BJ (cell line): ENCODE results near the gene ATP1A1. TPM values are rescaled to one million over a fixed set of nuclear protein-coding genes. Genes with fewer than 3 reads are reported as not detected.

Source experiments
- CTCF ChIA-PET: fragments of 350-600 bp; formaldehyde crosslinking; extraction: SDS; loops from one replicate; lab custom pipeline; 2021; ENCODE audit warnings: antibody characterized with exemption, inconsistent platforms; lab: Yijun Ruan, JAX
- POLR2A ChIA-PET: fragments of 300-600 bp; sonication (Branson Sonifier 250); formaldehyde crosslinking; extraction: SDS; loops from one replicate; lab custom pipeline; 2021; ENCODE audit warnings: antibody characterized with exemption; lab: Charles Lee
- DNase-seq: peaks from one replicate; pipeline ENCODE4 v3.0.0-alpha.2; 2011; ENCODE audit warnings: low read depth
- H3K27me3 ChIP-seq: 2 replicates; pipeline ENCODE4 v1.6.0; 2011; ENCODE audit warnings: low read length; ENCODE audit not compliant: control insufficient read depth, insufficient read depth
- H3K36me3 ChIP-seq: 2 replicates; pipeline ENCODE4 v1.5.1; 2011; ENCODE audit warnings: low read length; ENCODE audit not compliant: control insufficient read depth, insufficient read depth
- H3K4me3 ChIP-seq: 2 replicates; pipeline ENCODE4 v1.5.1; 2011; ENCODE audit warnings: low read depth, mild to moderate bottlenecking, control low read depth, low read length
- polyA plus RNA-seq: library from polyadenylated mRNA; depleted of rRNA; stranded (reverse); fragments of >200 nt; gene quantifications from 2 replicates; pipeline ENCODE4 v1.2.3, GENCODE V29; 2011
- TF ChIP-seq, protein P1 (sequence below): IDR thresholded peaks from 2 replicates; pipeline ENCODE4 v1.5.1; 2011; ENCODE audit warnings: low read depth, mild to moderate bottlenecking, control low read depth, inconsistent platforms, low read length, moderate library complexity; ENCODE audit not compliant: insufficient read depth

Gene ATP1A1
- polyA plus RNA-seq, 1 experiment, result 392 TPM

DNA sequence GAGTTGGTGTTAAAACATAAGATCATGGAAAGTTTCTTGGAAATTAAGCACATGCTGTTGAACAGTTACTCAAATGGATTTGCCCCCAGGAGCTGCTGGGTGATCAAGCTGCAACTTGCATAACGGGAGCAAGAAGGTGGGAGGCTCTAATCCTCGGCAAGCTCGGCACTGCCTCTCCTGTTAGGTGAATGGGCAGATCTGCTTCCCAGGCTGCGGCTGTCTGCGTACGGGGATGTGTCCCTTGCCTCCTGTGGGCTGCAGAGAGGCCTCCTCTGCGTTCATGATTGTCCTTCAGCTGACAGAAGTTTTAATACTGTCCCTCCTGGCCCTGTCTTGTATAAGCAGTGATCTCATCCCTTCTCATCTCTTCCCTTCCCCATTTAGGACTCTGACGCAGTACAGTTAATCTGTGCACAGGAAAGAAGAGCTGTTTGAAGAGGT, 36.7 kb downstream of the ATP1A1 start:
- TF ChIP-seq, protein P1, sequence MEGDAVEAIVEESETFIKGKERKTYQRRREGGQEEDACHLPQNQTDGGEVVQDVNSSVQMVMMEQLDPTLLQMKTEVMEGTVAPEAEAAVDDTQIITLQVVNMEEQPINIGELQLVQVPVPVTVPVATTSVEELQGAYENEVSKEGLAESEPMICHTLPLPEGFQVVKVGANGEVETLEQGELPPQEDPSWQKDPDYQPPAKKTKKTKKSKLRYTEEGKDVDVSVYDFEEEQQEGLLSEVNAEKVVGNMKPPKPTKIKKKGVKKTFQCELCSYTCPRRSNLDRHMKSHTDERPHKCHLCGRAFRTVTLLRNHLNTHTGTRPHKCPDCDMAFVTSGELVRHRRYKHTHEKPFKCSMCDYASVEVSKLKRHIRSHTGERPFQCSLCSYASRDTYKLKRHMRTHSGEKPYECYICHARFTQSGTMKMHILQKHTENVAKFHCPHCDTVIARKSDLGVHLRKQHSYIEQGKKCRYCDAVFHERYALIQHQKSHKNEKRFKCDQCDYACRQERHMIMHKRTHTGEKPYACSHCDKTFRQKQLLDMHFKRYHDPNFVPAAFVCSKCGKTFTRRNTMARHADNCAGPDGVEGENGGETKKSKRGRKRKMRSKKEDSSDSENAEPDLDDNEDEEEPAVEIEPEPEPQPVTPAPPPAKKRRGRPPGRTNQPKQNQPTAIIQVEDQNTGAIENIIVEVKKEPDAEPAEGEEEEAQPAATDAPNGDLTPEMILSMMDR, result no peak
- Histone ChIP-seq H3K4me3 (no peak overlapping the region), H3K36me3 (peaks cover 12% of the 10 kb centered on the region), H3K27me3 (no peaks in the 10 kb centered on the region)
- no peak for DNase-seq
- ChIA-PET POLR2A (interaction anchor here (0.6 kb wide), 1 partner anchor 553 kb away, joined by 4 read pairs; no protein-coding TSS in a partner anchor), CTCF (interaction anchor here (1.4 to 2.3 kb wide), 2 partner anchors 75 to 76 kb away, joined by 3 to 5 read pairs; no protein-coding TSS in a partner anchor)

DNA sequence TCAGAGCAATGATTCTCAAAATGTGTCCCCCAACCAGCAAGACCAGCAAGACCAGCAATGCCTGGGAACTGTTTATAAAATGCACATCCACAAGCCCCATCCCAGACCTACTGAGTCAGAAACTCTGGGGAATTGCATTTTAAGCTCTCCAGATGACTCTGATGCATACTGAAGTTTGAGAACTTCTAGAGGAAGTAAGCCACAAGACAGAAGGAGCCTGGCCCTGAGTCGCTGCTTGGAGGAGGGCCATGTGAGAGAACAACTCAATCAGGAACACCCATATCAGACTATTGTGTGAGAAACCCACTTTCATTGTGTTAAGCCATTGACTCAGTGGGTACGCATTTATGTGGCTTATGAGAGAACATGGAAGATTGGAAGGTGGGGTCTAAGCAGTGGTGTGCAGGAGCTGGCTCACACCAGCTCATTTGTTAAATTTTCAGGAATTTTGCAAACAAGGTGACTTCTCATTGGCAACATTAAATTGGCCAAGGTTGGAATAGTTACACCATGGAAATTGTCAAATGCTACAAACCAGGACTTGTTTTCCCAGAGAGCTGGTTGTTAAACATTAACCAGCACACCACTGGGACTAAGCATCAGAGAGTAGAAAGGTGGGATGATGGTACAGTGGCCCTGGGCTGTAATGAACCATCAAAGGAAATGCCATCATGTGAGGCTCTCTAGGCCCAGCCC, 38.9 kb downstream of the ATP1A1 start:
- ChIA-PET POLR2A (no interaction called here), CTCF (interaction anchor here (1.0 to 2.3 kb wide), 3 partner anchors 15 to 243 kb away, joined by 3 to 5 read pairs (median 4); no protein-coding TSS in a partner anchor)
- TF ChIP-seq, protein P1, result no peak
- no peak for DNase-seq
- Histone ChIP-seq H3K4me3 (no peak overlapping the region), H3K36me3 (peaks cover 6% of the 10 kb centered on the region), H3K27me3 (no peaks in the 10 kb centered on the region)

DNA sequence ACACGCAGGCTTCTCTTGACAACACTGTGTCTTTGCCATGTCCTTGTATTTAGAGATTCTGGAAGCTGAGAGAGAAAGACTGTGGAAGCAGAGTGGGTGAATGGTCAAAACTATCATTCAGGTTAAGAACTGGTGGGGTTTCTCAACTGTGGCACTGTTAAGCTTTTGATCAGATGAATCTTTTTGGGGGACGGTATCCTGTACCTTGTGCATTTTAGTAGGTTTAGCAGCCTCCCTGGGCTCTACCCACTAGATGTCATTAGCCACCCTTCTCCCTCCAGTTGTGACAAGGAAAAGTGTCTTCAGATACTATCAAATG, 39.4 kb downstream of the ATP1A1 start:
- ChIA-PET POLR2A (no interaction called here), CTCF (interaction anchor here (1.1 kb wide), 1 partner anchor 10 kb away, joined by 3 read pairs; no protein-coding TSS in a partner anchor)
- Histone ChIP-seq H3K27me3 (no peaks in the 10 kb centered on the region), H3K36me3 (peaks cover 6% of the 10 kb centered on the region), H3K4me3 (no peak overlapping the region)
- TF ChIP-seq, protein P1, result no peak
- DNase-seq, result no peak

DNA sequence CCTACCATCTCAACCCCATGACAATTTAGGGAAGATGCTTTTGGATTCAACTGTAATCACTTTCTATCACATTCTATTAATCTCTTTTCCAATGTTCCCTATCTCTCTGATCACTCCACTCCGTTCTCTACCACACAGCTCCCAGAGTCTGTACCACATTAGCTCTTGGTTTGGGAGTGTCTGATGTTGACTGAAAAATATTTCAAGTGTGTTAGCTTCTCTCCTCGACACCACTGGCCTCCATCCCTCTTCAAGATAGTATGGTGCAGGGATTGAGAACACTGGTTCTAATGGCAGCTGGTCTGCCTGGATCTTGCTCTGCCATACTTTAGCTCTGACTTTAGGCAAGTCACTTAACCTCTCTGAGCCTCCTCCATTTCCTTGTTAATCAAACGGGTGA, 39.9 kb downstream of the ATP1A1 start:
- DNase-seq, result no peak
- ChIA-PET POLR2A (no interaction called here), CTCF (interaction anchor here (1.1 kb wide), 1 partner anchor 11 kb away, joined by 3 read pairs; no protein-coding TSS in a partner anchor)
- TF ChIP-seq, protein P1, result no peak
- no peaks in the 10 kb centered on the region for H3K27me3 ChIP-seq
- peaks cover 5% of the 10 kb centered on the region for H3K36me3 ChIP-seq
- no peak overlapping the region for H3K4me3 ChIP-seq

DNA sequence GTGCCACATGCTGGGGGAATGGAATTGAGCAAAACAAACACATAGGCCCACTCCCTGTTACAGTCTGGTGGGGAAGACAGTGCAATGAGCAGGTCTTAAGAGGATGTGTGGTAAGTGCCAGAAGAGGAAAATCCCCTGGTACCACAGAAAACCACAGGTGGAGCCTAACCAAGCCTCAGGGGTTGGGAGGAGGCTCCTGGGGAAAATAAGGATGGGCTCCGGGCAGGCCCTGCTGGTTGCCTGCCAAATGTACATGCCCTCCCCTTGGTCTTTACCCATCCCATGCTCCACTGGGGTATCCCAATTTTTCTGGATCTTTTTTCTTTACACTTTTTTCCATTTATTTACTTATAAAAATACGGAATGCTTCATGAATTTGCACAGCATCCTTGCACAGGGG, 40.4 kb downstream of the ATP1A1 start:
- ChIA-PET CTCF (interaction anchor here (1.1 kb wide), 1 partner anchor 11 kb away, joined by 3 read pairs; no protein-coding TSS in a partner anchor), POLR2A (no interaction called here)
- no peak overlapping the region for H3K4me3 ChIP-seq
- no peaks in the 10 kb centered on the region for H3K27me3 ChIP-seq
- no peak for DNase-seq
- TF ChIP-seq, protein P1, result no peak
- H3K36me3 ChIP-seq, result peaks cover 5% of the 10 kb centered on the region
